DOHH2 (cell line): ENCODE measurements around the gene TMCC1.
"Not testable (repeated sequence)": the region's sequence is repeated elsewhere in the genome, so short reads cannot be mapped to it uniquely, and the experiment has no call there.

Source experiments
- EZH2phosphoT487 ChIP-seq: fragments of 200-600 bp; sonication (generic); IDR thresholded peaks from 2 replicates; pipeline ENCODE4 v1.6.1; 2017; ENCODE audit warnings: borderline replicate concordance, mild to moderate bottlenecking, antibody characterized with exemption, low read length, moderate library complexity, mixed read lengths
- TF ChIP-seq, protein P1 (sequence below): fragments of 200-600 bp; sonication (generic); IDR thresholded peaks from one replicate; pipeline ENCODE4 v1.5.1; 2014; ENCODE audit warnings: antibody characterized with exemption, mild to moderate bottlenecking, low read depth, low read length; ENCODE audit not compliant: poor library complexity, severe bottlenecking

DNA sequence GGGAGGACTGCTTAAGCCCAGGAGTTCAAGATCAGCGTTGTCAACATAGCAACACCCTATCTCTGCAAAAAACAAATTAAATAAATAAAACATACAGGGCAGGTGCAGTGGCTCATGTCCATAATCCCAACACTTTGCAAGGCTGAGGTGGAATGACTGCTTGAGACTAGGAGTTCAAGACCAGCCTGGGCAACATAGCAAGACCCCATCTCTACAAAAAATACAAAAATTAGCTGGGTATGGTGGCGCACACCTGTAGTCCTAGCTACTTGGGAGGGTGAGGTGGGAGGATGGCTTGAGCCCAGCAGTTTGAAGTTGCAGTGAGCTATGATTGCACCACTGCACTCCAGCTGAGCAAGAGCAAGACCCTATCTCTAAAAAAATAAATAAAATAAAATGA, 19.0 kb downstream of the TMCC1 start:
- TF ChIP-seq, protein P1, sequence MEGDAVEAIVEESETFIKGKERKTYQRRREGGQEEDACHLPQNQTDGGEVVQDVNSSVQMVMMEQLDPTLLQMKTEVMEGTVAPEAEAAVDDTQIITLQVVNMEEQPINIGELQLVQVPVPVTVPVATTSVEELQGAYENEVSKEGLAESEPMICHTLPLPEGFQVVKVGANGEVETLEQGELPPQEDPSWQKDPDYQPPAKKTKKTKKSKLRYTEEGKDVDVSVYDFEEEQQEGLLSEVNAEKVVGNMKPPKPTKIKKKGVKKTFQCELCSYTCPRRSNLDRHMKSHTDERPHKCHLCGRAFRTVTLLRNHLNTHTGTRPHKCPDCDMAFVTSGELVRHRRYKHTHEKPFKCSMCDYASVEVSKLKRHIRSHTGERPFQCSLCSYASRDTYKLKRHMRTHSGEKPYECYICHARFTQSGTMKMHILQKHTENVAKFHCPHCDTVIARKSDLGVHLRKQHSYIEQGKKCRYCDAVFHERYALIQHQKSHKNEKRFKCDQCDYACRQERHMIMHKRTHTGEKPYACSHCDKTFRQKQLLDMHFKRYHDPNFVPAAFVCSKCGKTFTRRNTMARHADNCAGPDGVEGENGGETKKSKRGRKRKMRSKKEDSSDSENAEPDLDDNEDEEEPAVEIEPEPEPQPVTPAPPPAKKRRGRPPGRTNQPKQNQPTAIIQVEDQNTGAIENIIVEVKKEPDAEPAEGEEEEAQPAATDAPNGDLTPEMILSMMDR, result not testable (repeated sequence)
- TF ChIP-seq EZH2phosphoT487, result not testable (repeated sequence)
